Neural cell (in vitro differentiated cells): Measurements from ENCODE around the gene CHRNA9. TPM values are rescaled to one million over a fixed set of nuclear protein-coding genes. Genes with fewer than 3 reads are reported as not detected.

ENCODE experiments used
- H2AFZ ChIP-seq: fragments of 200-600, 300-800 bp; sonication (generic), shearing (Covaris generic); 2 replicates; pipeline ENCODE4 v1.6.0; 2014; ENCODE audit warnings: low read depth, mild to moderate bottlenecking, antibody characterized with exemption, low read length, moderate library complexity
- H3F3A ChIP-seq: fragments of 200-600 bp; shearing (Covaris generic); 2 replicates; pipeline ENCODE4 v1.6.1; 2016; ENCODE audit warnings: mild to moderate bottlenecking, moderate library complexity, mixed read lengths, antibody characterized with exemption, low read length; ENCODE audit not compliant: insufficient read depth, poor library complexity, severe bottlenecking
- H3K27ac ChIP-seq: fragments of 200-600, 300-800 bp; sonication (generic), shearing (Covaris generic); 2 replicates; pipeline ENCODE4 v1.5.1; 2014; ENCODE audit warnings: mild to moderate bottlenecking, low read length, moderate library complexity
- H3K27me3 ChIP-seq: fragments of 300-800, 200-600 bp; sonication (generic), shearing (Covaris generic); 2 replicates; pipeline ENCODE4 v1.6.0; 2014; ENCODE audit warnings: mild to moderate bottlenecking, low read depth, low read length, moderate library complexity; ENCODE audit not compliant: insufficient read depth
- H3K36me3 ChIP-seq: fragments of 300-800, 200-600 bp; sonication (generic), shearing (Covaris generic); 2 replicates; pipeline ENCODE4 v1.5.1; 2014; ENCODE audit warnings: mild to moderate bottlenecking, antibody characterized with exemption, low read length, moderate library complexity; ENCODE audit not compliant: insufficient read depth
- H3K4me2 ChIP-seq: fragments of 300-800, 200-600 bp; sonication (generic), shearing (Covaris generic); 2 replicates; pipeline ENCODE4 v1.6.0; 2014; ENCODE audit warnings: mild to moderate bottlenecking, low read length
- H3K4me3 ChIP-seq: fragments of 300-800, 200-600 bp; sonication (generic), shearing (Covaris generic); 2 replicates; pipeline ENCODE4 v1.5.1; 2014; ENCODE audit warnings: mild to moderate bottlenecking, low read length, moderate library complexity
- H3K79me2 ChIP-seq: fragments of 200-600 bp; shearing (Covaris generic); replicated peaks from 2 replicates; pipeline ENCODE4 v1.6.0; 2014; ENCODE audit warnings: mild to moderate bottlenecking, low read length, moderate library complexity; ENCODE audit not compliant: insufficient read depth
- H3K9ac ChIP-seq: fragments of 300-800, 200-600 bp; sonication (generic), shearing (Covaris generic); 2 replicates; pipeline ENCODE4 v1.6.1; 2016; ENCODE audit warnings: mild to moderate bottlenecking, low read length, mixed read lengths
- H3K9me2 ChIP-seq: fragments of 200-600 bp; shearing (Covaris generic); 2 replicates; pipeline ENCODE4 v1.6.1; 2016; ENCODE audit warnings: mild to moderate bottlenecking, low read length, mixed read lengths; ENCODE audit not compliant: insufficient read depth
- H3K9me3 ChIP-seq: fragments of 200-600, 300-800 bp; sonication (generic), shearing (Covaris generic); 2 replicates; pipeline ENCODE4 v1.6.1; 2016; ENCODE audit warnings: mild to moderate bottlenecking, mixed run types, low read length, moderate library complexity, mixed read lengths
- H4K20me1 ChIP-seq: fragments of 200-600 bp; shearing (Covaris generic); 2 replicates; pipeline ENCODE4 v1.6.1; 2016; ENCODE audit warnings: mild to moderate bottlenecking, mixed run types; ENCODE audit not compliant: insufficient read depth
- EP300 ChIP-seq: fragments of 450-650 bp; conservative IDR thresholded peaks from 2 replicates; pipeline ENCODE4 v1.6.1; 2014; ENCODE audit warnings: antibody characterized with exemption, mild to moderate bottlenecking, moderate library complexity; ENCODE audit not compliant: poor library complexity, severe bottlenecking
- EZH2 ChIP-seq: fragments of 200-600, 300-800 bp; shearing (Covaris generic), sonication (generic); IDR thresholded peaks from 2 replicates; pipeline ENCODE4 v1.6.1; 2014; ENCODE audit warnings: antibody characterized with exemption, low read length, borderline replicate concordance, mild to moderate bottlenecking; ENCODE audit not compliant: insufficient read depth, poor library complexity, severe bottlenecking
- MXI1 ChIP-seq: fragments of 450-650 bp; conservative IDR thresholded peaks from 2 replicates; pipeline ENCODE4 v1.6.1; 2014; ENCODE audit warnings: antibody characterized with exemption, mild to moderate bottlenecking; ENCODE audit not compliant: poor library complexity, severe bottlenecking
- POLR2AphosphoS5 ChIP-seq: IDR thresholded peaks from 2 replicates; pipeline ENCODE4 v1.6.1; 2012
- RAD21 ChIP-seq: fragments of 450-650 bp; conservative IDR thresholded peaks from 2 replicates; pipeline ENCODE4 v1.6.1; 2014; ENCODE audit warnings: antibody characterized with exemption, mild to moderate bottlenecking, moderate library complexity
- SMC3 ChIP-seq: fragments of 450-650 bp; conservative IDR thresholded peaks from 2 replicates; pipeline ENCODE4 v1.6.1; 2014; ENCODE audit warnings: antibody characterized with exemption, mild to moderate bottlenecking, moderate library complexity; ENCODE audit not compliant: poor library complexity
- TAF1 ChIP-seq: IDR thresholded peaks from 2 replicates; pipeline ENCODE4 v1.6.1; 2012; ENCODE audit warnings: low read depth
- polyA plus RNA-seq: library from polyadenylated mRNA; depleted of rRNA; stranded (reverse); fragments of >200 nt; gene quantifications from 2 replicates; pipeline ENCODE4 v1.2.3, GENCODE V29; 2014
- TF ChIP-seq, protein P1 (sequence below): fragments of 450-650 bp; IDR thresholded peaks from 2 replicates; pipeline ENCODE4 v1.5.1; 2014; ENCODE audit warnings: antibody characterized with exemption, mild to moderate bottlenecking, moderate library complexity; ENCODE audit not compliant: poor library complexity, severe bottlenecking
- TF ChIP-seq, protein P2 (sequence below): IDR thresholded peaks from 2 replicates; pipeline ENCODE4 v1.6.1; 2012; ENCODE audit warnings: borderline replicate concordance

CHRNA9 gene
- polyA plus RNA-seq, 1 donor from 2014 or later, result 0.10 TPM

DNA sequence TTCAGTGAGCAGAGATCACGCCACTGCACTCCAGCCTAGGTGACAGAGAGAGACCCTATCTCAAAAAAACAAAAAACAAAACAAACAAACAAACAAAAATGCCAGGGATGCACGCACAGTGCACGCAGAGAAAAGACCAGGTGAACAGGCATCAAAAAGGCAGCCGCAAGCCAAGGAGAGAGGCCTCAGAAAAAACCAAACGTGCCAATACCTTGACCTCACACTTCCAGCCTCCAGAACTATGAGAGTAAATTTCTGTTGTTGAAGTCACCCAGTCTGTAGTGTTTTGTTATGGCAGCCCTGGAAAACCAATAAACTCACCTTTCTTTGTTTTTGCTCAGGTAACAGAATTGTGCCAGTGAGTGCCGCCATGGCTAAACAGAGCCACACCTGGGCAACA lies 66.0 kb downstream of the CHRNA9 start:
- TF ChIP-seq TAF1 (no peak), POLR2AphosphoS5 (no peak), MXI1 (no peak), SMC3 (no peak), RAD21 (no peak), EZH2 (no peak), EP300 (no peak)
- TF ChIP-seq, protein P1, sequence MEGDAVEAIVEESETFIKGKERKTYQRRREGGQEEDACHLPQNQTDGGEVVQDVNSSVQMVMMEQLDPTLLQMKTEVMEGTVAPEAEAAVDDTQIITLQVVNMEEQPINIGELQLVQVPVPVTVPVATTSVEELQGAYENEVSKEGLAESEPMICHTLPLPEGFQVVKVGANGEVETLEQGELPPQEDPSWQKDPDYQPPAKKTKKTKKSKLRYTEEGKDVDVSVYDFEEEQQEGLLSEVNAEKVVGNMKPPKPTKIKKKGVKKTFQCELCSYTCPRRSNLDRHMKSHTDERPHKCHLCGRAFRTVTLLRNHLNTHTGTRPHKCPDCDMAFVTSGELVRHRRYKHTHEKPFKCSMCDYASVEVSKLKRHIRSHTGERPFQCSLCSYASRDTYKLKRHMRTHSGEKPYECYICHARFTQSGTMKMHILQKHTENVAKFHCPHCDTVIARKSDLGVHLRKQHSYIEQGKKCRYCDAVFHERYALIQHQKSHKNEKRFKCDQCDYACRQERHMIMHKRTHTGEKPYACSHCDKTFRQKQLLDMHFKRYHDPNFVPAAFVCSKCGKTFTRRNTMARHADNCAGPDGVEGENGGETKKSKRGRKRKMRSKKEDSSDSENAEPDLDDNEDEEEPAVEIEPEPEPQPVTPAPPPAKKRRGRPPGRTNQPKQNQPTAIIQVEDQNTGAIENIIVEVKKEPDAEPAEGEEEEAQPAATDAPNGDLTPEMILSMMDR, result no peak
- TF ChIP-seq, protein P2, sequence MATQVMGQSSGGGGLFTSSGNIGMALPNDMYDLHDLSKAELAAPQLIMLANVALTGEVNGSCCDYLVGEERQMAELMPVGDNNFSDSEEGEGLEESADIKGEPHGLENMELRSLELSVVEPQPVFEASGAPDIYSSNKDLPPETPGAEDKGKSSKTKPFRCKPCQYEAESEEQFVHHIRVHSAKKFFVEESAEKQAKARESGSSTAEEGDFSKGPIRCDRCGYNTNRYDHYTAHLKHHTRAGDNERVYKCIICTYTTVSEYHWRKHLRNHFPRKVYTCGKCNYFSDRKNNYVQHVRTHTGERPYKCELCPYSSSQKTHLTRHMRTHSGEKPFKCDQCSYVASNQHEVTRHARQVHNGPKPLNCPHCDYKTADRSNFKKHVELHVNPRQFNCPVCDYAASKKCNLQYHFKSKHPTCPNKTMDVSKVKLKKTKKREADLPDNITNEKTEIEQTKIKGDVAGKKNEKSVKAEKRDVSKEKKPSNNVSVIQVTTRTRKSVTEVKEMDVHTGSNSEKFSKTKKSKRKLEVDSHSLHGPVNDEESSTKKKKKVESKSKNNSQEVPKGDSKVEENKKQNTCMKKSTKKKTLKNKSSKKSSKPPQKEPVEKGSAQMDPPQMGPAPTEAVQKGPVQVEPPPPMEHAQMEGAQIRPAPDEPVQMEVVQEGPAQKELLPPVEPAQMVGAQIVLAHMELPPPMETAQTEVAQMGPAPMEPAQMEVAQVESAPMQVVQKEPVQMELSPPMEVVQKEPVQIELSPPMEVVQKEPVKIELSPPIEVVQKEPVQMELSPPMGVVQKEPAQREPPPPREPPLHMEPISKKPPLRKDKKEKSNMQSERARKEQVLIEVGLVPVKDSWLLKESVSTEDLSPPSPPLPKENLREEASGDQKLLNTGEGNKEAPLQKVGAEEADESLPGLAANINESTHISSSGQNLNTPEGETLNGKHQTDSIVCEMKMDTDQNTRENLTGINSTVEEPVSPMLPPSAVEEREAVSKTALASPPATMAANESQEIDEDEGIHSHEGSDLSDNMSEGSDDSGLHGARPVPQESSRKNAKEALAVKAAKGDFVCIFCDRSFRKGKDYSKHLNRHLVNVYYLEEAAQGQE, result no peak
- no peaks in the 10 kb centered on the region for H3K79me2 ChIP-seq

DNA sequence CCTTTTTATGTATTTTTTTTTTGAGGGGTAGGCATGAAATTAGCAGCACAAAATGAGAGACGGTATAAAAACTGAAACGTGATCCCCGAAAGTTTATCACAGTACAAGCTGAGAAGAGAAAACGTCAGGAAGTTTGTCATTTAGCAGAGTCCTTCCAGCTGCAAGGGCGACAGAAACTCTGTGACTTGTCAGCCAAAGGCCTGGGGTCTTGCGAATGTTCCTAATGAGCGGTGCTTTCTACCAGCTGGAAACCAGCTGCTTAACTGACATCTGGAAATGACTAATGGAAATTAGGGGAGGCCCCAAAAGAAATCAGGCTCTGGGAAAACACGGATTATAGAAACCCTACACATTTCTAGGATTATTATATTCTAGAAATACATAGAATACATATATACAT lies 66.5 kb downstream of the CHRNA9 start:
- Histone ChIP-seq H4K20me1 (no peaks in the 10 kb centered on the region), H3K9me2 (no peaks in the 10 kb centered on the region), H3K27ac (no peak overlapping the region), H3K9ac (no peak overlapping the region), H3K36me3 (no peaks in the 10 kb centered on the region), H3K4me3 (no peak overlapping the region), H3K4me2 (no peak overlapping the region), H3F3A (no peaks in the 10 kb centered on the region), H2AFZ (no peak overlapping the region), H3K27me3 (no peaks in the 10 kb centered on the region), H3K9me3 (no peaks in the 10 kb centered on the region), H3K79me2 (no peaks in the 10 kb centered on the region)
- TF ChIP-seq EZH2, result no peak
- TF ChIP-seq, protein P2, result no peak
- TF ChIP-seq POLR2AphosphoS5, result no peak
- no peak for TF ChIP-seq SMC3
- no peak for TF ChIP-seq MXI1
- TF ChIP-seq EP300, result no peak
- TF ChIP-seq RAD21, result no peak
- TF ChIP-seq, protein P1, result no peak
- no peak for TF ChIP-seq TAF1

More for the DNA sequence above, 66.0 kb downstream of the CHRNA9 start:
- H2AFZ ChIP-seq, result no peak overlapping the region
- no peaks in the 10 kb centered on the region for H3K27me3 ChIP-seq
- no peaks in the 10 kb centered on the region for H3F3A ChIP-seq
- no peaks in the 10 kb centered on the region for H3K36me3 ChIP-seq
- no peak overlapping the region for H3K9ac ChIP-seq
- no peaks in the 10 kb centered on the region for H3K9me3 ChIP-seq
- no peaks in the 10 kb centered on the region for H3K9me2 ChIP-seq
- no peak overlapping the region for H3K27ac ChIP-seq
- no peaks in the 10 kb centered on the region for H4K20me1 ChIP-seq
- H3K4me3 ChIP-seq, result no peak overlapping the region
- no peak overlapping the region for H3K4me2 ChIP-seq
